Mucosa of rectum (tissue), 2 donors: ENCODE measurements around the gene HYAL3.

Source experiments
- H3K27ac ChIP-seq, 2 donors: one replicate each; pipeline ENCODE4 v1.7.0; 2013; ENCODE audit warnings: inconsistent platforms in 2 of 2, low read depth in 2 of 2, low read length in 2 of 2
- H3K27me3 ChIP-seq, 2 donors: one replicate each; pipeline ENCODE4 v1.7.0; 2013; ENCODE audit warnings: low read length in 2 of 2; ENCODE audit not compliant: control insufficient read depth in 2 of 2, insufficient read depth in 2 of 2
- H3K36me3 ChIP-seq, 2 donors: one replicate each; pipeline ENCODE4 v1.7.0; 2013; ENCODE audit warnings: low read length in 2 of 2; ENCODE audit not compliant: control insufficient read depth in 2 of 2, insufficient read depth in 2 of 2
- H3K4me1 ChIP-seq, 2 donors: one replicate each; pipeline ENCODE4 v1.7.0; 2013; ENCODE audit warnings: low read length in 2 of 2, mild to moderate bottlenecking in 1 of 2; ENCODE audit not compliant: control insufficient read depth in 2 of 2, insufficient read depth in 2 of 2
- H3K4me3 ChIP-seq, 2 donors: one replicate each; pipeline ENCODE4 v1.7.0; 2013; ENCODE audit warnings: low read length in 2 of 2
- H3K9ac ChIP-seq, 2 donors: one replicate each; pipeline ENCODE4 v1.7.0; 2013; ENCODE audit warnings: low read length in 2 of 2, low read depth in 1 of 2, mild to moderate bottlenecking in 1 of 2
- H3K9me3 ChIP-seq, 2 donors: one replicate each; pipeline ENCODE4 v1.7.0; 2013; ENCODE audit warnings: low read length in 2 of 2; ENCODE audit not compliant: control insufficient read depth in 2 of 2
- donor health status: healthy.
- donor health status: Normal muscosa, but diverticular disease.

The HYAL3 gene

DNA sequence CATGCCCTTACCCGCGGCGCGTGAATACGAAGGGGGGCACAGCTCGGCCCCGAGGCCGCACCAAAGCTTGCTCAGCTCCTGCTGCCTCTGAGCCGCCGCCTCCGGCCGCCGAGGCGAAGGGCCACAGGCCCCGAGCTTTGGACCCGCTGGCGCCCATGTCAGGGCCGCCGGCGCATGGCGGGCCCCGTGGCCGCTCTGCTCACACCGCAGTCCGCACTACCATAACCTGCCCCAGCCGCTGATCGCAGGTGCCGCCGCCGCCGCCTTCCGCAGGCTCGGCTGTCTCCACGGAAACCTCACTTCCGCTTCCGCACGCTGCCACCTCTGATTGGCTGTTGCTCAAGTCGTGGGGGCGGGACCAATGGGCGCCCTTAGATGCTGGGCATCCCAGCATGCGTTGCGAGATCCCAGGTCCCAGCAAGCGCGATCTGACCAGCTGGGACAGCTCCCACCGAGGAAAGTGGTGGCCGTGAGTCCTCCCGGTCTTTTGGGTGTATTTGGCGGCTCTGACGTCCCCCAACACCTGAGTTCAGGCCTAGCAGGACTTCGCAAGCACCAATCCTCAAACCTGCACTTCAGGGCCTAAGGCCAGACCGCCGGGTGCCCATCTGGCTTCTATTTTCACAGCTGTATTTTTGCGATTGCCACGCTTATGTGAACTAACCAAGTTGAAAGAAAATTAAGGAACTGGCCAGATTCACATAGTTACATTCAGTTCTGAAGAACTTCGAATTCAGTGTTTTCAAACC lies 28.9 kb upstream of the HYAL3 start, which contains the start of gene TUSC2:
TSS of gene TUSC2 (minus strand) at position 281 of the 749 bp plus-strand sequence. CDS start at position 157, 124 bp downstream.
- peaks cover 14 to 16% of the 10 kb centered on the region in 2 donors for H3K4me1 ChIP-seq
- peak within 1 kb of the TSS; percentile 90 to 92 for H3K9ac ChIP-seq
- H3K4me3 ChIP-seq, result peak within 1 kb of the TSS; percentile 74 to 90
- H3K36me3 ChIP-seq, result peaks cover 33 to 40% of the 10 kb centered on the region in 2 donors
- H3K9me3 ChIP-seq, result no peaks in the 10 kb centered on the region
- H3K27ac ChIP-seq, result peak within 1 kb of the TSS; percentile 79 to 85
- H3K27me3 ChIP-seq, result no peaks in the 10 kb centered on the region

GRCh38 chr3:50327129-50327528 lies 27.9 kb upstream of the HYAL3 start:
- Histone ChIP-seq H3K9ac (peak overlapping the region; percentile 90 to 92), H3K4me3 (peak overlapping the region; percentile 74 to 90), H3K4me1 (peaks cover 19 to 24% of the 10 kb centered on the region in 2 donors), H3K27ac (peak overlapping the region in 1 of 2 donors; percentile 85), H3K9me3 (no peaks in the 10 kb centered on the region), H3K36me3 (peaks cover 33 to 39% of the 10 kb centered on the region in 2 donors), H3K27me3 (no peaks in the 10 kb centered on the region)

DNA sequence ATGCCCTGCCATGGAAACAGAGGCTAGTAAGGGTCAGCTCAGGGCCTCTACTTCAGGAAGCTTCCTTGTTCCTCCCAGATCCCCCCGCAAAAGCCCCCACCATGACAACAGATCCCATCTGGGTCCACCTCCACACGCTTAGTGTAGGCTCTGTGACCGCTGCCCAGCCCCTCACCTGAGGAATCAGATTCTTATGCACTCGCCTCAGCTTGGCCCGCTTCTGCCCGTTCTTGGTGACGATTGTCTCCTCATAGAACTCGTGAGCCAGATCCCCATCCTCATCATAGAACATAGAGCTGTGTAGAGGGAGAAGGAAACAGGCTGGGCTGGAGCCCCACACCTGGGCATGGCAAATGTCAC lies 27.0 kb upstream of the HYAL3 start:
- Histone ChIP-seq H3K9me3 (no peaks in the 10 kb centered on the region), H3K27me3 (no peaks in the 10 kb centered on the region), H3K4me1 (peaks cover 24 to 29% of the 10 kb centered on the region in 2 donors), H3K36me3 (peaks cover 26 to 30% of the 10 kb centered on the region in 2 donors), H3K9ac (no peak overlapping the region), H3K27ac (no peak overlapping the region), H3K4me3 (no peak overlapping the region)

GRCh38 chr3:50325497-50326181 lies 26.4 kb upstream of the HYAL3 start:
- Histone ChIP-seq H3K9me3 (no peaks in the 10 kb centered on the region), H3K9ac (no peak overlapping the region), H3K27ac (no peak overlapping the region)

DNA sequence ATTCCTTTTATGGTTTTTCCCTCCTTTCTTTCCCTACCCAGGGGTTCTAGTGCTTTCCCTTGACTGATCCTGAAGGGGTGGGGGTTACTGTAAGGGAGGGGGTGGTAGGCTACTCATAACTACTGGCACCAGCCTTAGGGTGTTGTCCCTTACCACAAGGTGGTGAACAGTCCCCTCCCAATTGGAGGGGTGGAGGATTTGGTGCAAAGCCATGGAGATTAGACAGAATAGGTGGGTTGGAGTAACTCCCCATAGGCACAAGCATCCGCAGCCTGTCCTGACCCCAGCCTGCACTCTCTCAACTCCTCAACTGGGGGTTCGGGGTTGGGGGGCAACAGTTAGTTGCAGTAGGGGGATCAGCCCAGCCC lies 25.9 kb upstream of the HYAL3 start:
- Histone ChIP-seq H3K4me1 (peaks cover 31 to 35% of the 10 kb centered on the region in 2 donors), H3K27ac (no peak overlapping the region), H3K4me3 (no peak overlapping the region), H3K36me3 (peaks cover 16 to 19% of the 10 kb centered on the region in 2 donors), H3K27me3 (no peaks in the 10 kb centered on the region), H3K9me3 (no peaks in the 10 kb centered on the region), H3K9ac (no peak overlapping the region)

More at GRCh38 chr3:50325497-50326181, 26.4 kb upstream of the HYAL3 start:
- H3K36me3 ChIP-seq, result peaks cover 22 to 24% of the 10 kb centered on the region in 2 donors
- no peaks in the 10 kb centered on the region for H3K27me3 ChIP-seq
- H3K4me3 ChIP-seq, result no peak overlapping the region
- H3K4me1 ChIP-seq, result peaks cover 26 to 30% of the 10 kb centered on the region in 2 donors

GRCh38 chr3:50324351-50325112 lies 25.3 kb upstream of the HYAL3 start:
- H3K27ac ChIP-seq, result peak overlapping the region; percentile 24 to 59
- H3K4me1 ChIP-seq, result peaks cover 37 to 40% of the 10 kb centered on the region in 2 donors
- no peaks in the 10 kb centered on the region for H3K27me3 ChIP-seq
- H3K36me3 ChIP-seq, result peaks cover 12 to 17% of the 10 kb centered on the region in 2 donors
- no peak overlapping the region for H3K4me3 ChIP-seq
- H3K9me3 ChIP-seq, result no peaks in the 10 kb centered on the region
- peak overlapping the region in 1 of 2 donors; percentile 3 for H3K9ac ChIP-seq

GRCh38 chr3:50323614-50324199 lies 24.5 kb upstream of the HYAL3 start:
- no peaks in the 10 kb centered on the region for H3K9me3 ChIP-seq
- no peak overlapping the region for H3K9ac ChIP-seq
- H3K27ac ChIP-seq, result peak overlapping the region; percentile 59 to 93
- H3K27me3 ChIP-seq, result no peaks in the 10 kb centered on the region
- H3K4me1 ChIP-seq, result peaks cover 44 to 47% of the 10 kb centered on the region in 2 donors
- peaks cover 9 to 17% of the 10 kb centered on the region in 2 donors for H3K36me3 ChIP-seq
- H3K4me3 ChIP-seq, result no peak overlapping the region

DNA sequence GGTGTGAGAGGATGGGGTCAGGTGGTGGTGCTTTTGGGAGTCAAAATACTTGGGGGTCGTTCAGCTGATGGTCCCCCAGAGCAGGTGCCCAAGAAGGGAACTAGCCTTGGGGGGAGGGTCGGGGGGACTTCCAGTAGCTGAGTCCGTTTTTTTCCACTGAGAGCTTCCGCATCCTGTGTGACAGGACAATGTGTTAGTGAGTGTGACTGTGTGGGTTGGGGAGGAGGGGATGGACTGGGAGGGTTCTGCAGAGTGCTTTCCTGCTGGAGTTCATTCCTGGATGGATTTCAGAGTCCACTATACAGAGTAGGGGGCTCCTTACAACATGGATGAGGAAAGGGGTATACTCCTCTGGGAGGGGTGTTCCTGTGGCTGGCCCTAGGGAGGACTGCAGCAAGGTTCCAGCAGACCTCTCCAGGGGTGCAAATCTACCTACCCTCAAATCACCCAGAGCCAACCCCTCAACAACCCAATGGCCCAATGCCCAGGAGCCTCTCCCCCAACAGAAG lies 23.9 kb upstream of the HYAL3 start:
- H3K9ac ChIP-seq, result peak overlapping the region; percentile 49 to 62
- peaks cover 9 to 17% of the 10 kb centered on the region in 2 donors for H3K36me3 ChIP-seq
- H3K4me3 ChIP-seq, result no peak overlapping the region
- peaks cover 44 to 48% of the 10 kb centered on the region in 2 donors for H3K4me1 ChIP-seq
- no peaks in the 10 kb centered on the region for H3K27me3 ChIP-seq
- H3K9me3 ChIP-seq, result no peaks in the 10 kb centered on the region
- peak overlapping the region; percentile 93 to 95 for H3K27ac ChIP-seq

- H3K9me3 ChIP-seq, result no peaks in the 10 kb centered on the region
- H3K4me1 ChIP-seq, result peaks cover 49 to 52% of the 10 kb centered on the region in 2 donors
- peak within 1 kb of the TSS; percentile 87 to 97 for H3K9ac ChIP-seq
- peaks cover 9 to 19% of the 10 kb centered on the region in 2 donors for H3K36me3 ChIP-seq
- H3K27ac ChIP-seq, result peak within 1 kb of the TSS; percentile 93 to 95
- H3K27me3 ChIP-seq, result no peaks in the 10 kb centered on the region
- peak within 1 kb of the TSS; percentile 89 to 90 for H3K4me3 ChIP-seq
Observed at GRCh38 chr3:50322386-50323091, 23.3 kb upstream of the HYAL3 start, which contains the start of gene HYAL2. Gene HYAL2, minus strand, starts transcription at chr3:50322745. Its CDS starts 2,256 bp downstream, at chr3:50320489.
